HG03460 (cell line): ENCODE measurements around the gene MARCHF2.
A peak's percentile ranks its signal among the peaks of the same experiment; 100 is the strongest.
"Not testable (repeated sequence)": the region's sequence is repeated elsewhere in the genome, so short reads cannot be mapped to it uniquely, and the experiment has no call there.

Experiments used
- ATAC-seq: cut with Tn5 transposase; IDR thresholded peaks from one replicate; pipeline ENCODE4 v1.9.1; 2021; ENCODE audit not compliant: unreplicated experiment

The MARCHF2 gene, protein sequence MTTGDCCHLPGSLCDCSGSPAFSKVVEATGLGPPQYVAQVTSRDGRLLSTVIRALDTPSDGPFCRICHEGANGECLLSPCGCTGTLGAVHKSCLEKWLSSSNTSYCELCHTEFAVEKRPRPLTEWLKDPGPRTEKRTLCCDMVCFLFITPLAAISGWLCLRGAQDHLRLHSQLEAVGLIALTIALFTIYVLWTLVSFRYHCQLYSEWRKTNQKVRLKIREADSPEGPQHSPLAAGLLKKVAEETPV

DNA sequence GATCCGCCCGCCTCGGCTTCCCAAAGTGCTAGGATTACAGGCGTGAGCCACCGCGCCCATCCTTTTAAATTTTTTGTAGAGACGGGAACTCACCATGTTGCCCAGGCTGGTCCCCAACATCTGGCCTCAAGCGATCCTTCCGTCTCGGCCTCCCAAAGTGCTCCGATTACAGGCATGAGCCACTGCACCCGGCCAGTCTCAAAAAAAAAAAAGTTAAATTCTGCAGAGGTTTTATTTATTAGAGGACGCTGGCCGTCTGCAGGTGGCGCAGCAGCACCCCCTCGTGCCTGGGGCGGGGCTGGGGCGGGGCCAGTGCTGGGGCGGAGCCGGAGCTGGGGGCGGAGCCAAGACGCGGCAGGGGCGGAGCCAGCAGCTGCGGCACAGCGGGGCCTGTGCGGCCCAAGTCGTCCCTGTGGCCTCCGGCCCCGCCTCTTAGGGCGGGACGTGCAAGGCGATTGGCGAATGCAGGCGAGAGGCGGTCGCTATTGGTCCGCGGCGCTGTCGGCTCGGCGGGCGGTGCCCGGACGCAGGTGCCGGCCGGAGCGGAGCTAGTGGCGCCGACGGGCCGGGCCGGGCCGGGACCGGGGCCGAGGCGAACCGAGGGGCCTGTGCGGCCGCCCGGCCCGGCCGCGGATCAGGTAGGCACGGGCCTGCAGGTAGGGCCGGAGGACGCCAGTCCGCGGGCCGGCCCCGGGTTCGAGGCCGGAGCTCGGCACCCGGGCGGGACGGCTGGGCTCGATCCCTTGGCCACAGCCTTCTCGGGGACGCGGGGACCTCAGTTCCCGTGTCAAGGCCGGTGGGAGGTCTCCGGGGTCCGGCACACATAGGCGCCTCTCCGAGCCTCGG lies at the start of gene MARCHF2:
TSS of gene MARCHF2 (plus strand) at position 523 of the 846 bp plus-strand sequence. CDS start 8,536 bp downstream, outside the sequence.
- peak; percentile 98 for ATAC-seq

DNA sequence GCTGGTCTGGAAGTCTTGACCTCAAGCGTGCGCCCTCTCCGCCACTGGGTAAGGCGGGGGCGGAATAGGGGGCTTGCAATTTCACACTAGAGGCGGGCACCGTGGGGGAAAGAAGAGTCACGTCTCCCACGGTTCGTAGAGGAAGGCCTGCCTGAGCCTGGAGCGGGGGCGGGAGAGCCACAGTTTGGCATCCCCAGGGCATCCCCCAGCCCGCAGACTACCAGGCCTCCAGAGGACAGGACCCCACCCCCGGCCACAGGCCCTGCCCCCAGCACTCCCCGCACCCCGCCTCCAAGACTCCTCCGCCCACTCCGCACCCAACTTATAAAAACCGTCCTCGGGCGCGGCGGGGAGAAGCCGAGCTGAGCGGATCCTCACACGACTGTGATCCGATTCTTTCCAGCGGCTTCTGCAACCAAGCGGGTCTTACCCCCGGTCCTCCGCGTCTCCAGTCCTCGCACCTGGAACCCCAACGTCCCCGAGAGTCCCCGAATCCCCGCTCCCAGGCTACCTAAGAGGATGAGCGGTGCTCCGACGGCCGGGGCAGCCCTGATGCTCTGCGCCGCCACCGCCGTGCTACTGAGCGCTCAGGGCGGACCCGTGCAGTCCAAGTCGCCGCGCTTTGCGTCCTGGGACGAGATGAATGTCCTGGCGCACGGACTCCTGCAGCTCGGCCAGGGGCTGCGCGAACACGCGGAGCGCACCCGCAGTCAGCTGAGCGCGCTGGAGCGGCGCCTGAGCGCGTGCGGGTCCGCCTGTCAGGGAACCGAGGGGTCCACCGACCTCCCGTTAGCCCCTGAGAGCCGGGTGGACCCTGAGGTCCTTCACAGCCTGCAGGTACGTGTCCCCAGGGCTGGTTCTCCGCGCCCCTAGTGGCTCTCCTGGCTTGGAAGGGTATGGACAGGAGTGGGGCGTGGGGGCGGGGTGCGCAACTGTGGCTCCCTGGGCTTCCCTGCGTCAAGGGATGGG lies 49.0 kb upstream of the MARCHF2 start, which contains the start of gene ANGPTL4:
TSS of gene ANGPTL4 (plus strand) at position 353 of the 969 bp plus-strand sequence. CDS start at position 520, 167 bp downstream.
- ATAC-seq, result no peak

DNA sequence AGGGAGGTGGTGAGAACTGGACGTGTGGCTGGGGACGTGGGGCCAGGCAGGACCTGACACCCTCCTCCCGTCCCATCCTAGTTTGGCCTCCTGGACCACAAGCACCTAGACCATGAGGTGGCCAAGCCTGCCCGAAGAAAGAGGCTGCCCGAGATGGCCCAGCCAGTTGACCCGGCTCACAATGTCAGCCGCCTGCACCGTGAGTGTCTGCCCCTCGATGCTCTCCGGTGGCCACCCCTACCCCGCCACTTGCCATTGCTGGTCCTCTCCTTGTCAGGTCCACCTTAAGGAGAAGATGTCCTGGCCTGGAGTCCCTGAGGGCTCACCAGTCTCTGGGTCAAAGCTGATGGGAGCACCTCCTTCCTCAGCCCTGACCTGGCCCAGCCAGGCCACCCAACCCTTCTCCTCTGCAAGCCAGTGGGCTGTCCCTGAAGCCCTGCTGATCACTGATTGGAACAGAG lies 47.0 kb upstream of the MARCHF2 start:
- no peak for ATAC-seq

DNA sequence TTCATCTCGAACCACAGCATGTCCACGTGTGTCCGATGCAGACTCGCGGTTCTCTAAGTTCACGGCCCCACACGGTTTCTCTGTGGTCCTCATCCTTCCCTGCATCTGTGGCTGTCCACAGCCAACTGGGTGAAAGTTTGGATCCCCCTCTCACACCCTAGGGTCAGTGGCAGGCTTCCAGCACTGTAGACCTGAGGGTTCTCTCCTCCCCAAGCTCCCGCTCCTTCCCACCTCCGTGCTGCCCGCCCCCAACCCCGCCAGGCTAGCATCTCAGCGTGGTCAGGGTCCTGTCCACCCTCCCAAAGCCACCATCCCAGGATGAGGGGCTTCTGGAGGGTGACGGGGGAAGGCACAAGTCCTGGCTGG lies 46.2 kb upstream of the MARCHF2 start:
- ATAC-seq, result no peak

GRCh38 chr19:8367327-8368001 lies 45.6 kb upstream of the MARCHF2 start:
- ATAC-seq, result no peak

- no peak for ATAC-seq
These were observed 42.7 kb upstream of the MARCHF2 start for GRCh38 chr19:8370176-8371010.

DNA sequence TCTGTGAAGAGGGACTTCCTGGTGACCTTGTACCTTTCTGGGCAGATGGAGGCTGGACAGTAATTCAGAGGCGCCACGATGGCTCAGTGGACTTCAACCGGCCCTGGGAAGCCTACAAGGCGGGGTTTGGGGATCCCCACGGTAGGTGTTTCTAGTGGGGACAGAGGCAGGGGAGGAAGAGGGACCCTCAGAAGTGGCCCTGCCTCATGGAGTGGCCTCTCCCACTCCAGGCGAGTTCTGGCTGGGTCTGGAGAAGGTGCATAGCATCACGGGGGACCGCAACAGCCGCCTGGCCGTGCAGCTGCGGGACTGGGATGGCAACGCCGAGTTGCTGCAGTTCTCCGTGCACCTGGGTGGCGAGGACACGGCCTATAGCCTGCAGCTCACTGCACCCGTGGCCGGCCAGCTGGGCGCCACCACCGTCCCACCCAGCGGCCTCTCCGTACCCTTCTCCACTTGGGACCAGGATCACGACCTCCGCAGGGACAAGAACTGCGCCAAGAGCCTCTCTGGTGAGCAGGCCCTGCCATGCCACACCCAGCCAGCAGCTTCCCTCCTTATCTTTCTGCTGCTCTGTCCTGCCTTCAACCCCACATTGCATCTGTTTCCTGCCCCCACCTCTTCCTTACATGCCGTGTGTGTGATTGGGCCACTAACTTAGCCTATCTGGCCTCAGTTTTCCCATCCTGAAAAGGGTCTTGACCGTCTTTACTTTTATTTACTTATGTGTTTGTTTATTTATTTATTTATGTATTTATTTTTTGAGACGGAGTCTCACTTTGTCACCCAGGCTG lies 41.9 kb upstream of the MARCHF2 start:
- ATAC-seq, result no peak

- ATAC-seq, result no peak
These were observed 39.0 kb upstream of the MARCHF2 start for GRCh38 chr19:8373867-8374813.

DNA sequence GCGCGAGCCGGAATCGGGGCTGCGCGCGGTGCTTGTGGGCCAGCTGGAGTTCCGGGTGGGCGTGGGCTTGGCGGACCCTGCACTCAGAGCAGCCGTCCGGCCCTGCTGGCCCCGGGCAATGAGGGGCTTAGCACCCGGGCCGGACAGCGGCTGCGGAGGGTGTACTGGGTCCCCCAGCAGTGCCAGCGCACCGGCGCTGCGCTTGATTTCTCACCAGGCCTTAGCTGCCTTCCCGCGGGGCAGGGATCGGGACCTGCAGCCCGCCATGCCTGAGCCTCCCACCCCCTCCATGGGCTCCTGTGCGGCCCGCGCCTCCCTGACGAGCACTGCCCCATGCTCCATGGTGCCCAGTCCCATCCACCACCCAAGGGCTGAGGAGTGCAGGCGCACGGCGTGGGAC lies 37.3 kb upstream of the MARCHF2 start:
- not testable (repeated sequence) for ATAC-seq

GRCh38 chr19:8376373-8376974 lies 36.6 kb upstream of the MARCHF2 start:
- ATAC-seq, result not testable (repeated sequence)

DNA sequence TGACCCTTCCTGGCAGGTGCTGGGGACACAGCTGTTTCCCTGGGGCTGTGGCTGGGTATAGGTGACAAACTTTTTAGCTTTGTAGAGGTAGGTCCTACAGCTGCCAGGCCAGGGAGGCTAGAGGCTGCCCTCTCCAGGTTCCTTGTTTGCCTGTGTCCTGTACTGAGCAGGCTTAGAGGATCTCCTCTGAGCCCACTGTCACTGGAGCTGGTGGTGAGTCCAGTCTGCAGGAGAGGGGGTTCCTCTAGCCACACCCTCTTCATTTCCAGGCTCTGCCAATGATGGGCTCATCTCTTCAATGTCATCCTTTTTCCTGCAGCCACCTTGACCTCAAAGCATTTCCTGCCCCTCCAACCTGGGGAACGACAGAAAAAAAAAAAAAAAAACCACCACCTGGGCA lies 35.5 kb upstream of the MARCHF2 start:
- no peak for ATAC-seq

- ATAC-seq, result not testable (repeated sequence)
These were observed 33.8 kb upstream of the MARCHF2 start for GRCh38 chr19:8379156-8379891.

DNA sequence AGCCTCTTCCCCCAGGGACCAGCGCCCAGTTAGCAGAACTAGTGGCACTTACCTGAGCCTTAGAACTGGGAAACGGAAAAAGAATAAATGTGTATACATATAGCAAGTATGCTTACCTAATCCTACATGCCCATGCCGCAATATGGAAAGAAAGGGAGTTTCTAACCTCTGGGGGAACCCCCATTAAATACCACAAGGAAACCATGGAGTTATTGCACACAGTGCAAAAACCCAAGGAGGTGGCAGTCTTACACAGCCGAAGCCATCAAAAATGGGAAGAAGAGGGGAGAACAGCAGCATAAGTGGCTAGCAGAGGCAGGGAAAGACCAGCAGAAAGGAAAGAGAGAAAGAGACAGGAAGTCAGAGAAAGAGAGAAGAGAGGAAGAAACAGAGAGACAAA lies 28.5 kb upstream of the MARCHF2 start:
- ATAC-seq, result not testable (repeated sequence)

- not testable (repeated sequence) for ATAC-seq
These were observed 28.0 kb upstream of the MARCHF2 start for GRCh38 chr19:8385103-8385502.

DNA sequence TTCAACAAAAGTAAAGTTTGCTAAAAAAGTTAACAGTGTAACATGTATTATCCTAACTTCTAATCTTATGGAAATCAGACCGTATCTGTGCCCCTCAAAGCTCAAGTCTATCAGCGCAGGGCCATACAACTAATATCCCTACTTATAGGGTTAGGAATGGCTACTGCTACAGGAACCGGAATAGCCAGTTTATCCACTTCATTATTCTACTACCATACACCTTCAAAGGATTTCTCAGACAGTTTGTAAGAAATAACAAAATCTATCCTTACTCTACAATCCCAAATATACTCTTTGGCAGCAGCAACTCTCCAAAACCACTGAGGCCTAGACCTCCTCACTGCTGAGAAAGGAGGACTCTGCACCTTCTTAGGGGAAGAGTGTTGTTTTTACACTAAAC lies 27.5 kb upstream of the MARCHF2 start:
- ATAC-seq, result not testable (repeated sequence)

DNA sequence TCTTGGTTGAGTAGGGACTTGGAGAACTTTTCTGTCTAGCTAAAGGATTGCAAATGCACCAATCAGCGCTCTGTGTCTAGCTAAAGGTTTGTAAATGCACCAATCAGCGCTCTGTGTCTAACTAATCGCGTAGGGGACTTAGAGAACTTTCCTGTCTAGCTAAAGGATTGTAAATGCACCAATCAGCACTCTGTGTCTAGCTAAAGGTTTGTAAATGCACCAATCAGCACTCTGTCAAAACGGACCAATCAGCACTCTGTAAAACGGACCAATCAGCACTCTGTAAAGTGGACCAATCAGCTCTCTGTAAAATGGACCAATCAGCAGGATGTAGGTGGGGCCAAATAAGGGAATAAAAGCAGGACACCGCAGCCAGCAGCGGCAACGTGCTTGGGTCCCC lies 26.7 kb upstream of the MARCHF2 start:
- not testable (repeated sequence) for ATAC-seq
